GM21526 (cell line): ENCODE data around the gene CTPS2.

Experiments used
- ATAC-seq: cut with Tn5 transposase; IDR thresholded peaks from one replicate; pipeline ENCODE4 v1.9.1; 2021; ENCODE audit warnings: moderate library complexity; ENCODE audit not compliant: unreplicated experiment, low FRiP score

Gene CTPS2

GRCh38 chrX:16573781-16574180 is 138.7 kb downstream of the CTPS2 start:
- no peak for ATAC-seq

GRCh38 chrX:16567681-16568080 is 144.8 kb downstream of the CTPS2 start:
- no peak for ATAC-seq

- no peak for ATAC-seq
Measured at GRCh38 chrX:16566571-16566970, 145.9 kb downstream of the CTPS2 start.

- ATAC-seq: no peak
Measured at GRCh38 chrX:16560173-16560572, 152.3 kb downstream of the CTPS2 start.

- ATAC-seq: no peak
Measured at GRCh38 chrX:16559206-16559619, 153.3 kb downstream of the CTPS2 start.

- no peak for ATAC-seq
Measured at GRCh38 chrX:16558489-16558888, 154.0 kb downstream of the CTPS2 start.

- ATAC-seq: no peak
Measured at GRCh38 chrX:16552546-16552945, 159.9 kb downstream of the CTPS2 start.

- no peak for ATAC-seq
Measured at GRCh38 chrX:16547644-16548043, 164.8 kb downstream of the CTPS2 start.

GRCh38 chrX:16544969-16545368 is 167.5 kb downstream of the CTPS2 start:
- no peak for ATAC-seq
